Tibial nerve (tissue), 4 donors: ENCODE measurements around the gene KLK5. TPM values are rescaled to one million over a fixed set of nuclear protein-coding genes. Genes with fewer than 3 reads are reported as not detected.

Experiments
- DNase-seq, 2 donors: peaks; one replicate each; pipeline ENCODE4 v3.0.0-alpha.2; 2019; ENCODE audit warnings: low spot score in 2 of 2
- H3K27ac ChIP-seq, 4 donors: fragments of 200-600 bp; sonication (generic) in 3 of 4; one replicate each; pipeline ENCODE4 v1.5.1; 2017 to 2019; ENCODE audit warnings: mild to moderate bottlenecking in 1 of 4
- H3K27me3 ChIP-seq, 2 donors: fragments of 200-600 bp; sonication (generic) in 1 of 2; one replicate each; pipeline versions ENCODE4 v1.5.1 to v1.6.0; 2017 to 2019
- H3K36me3 ChIP-seq, 3 donors: fragments of 200-600 bp; sonication (generic); one replicate each; pipeline ENCODE4 v1.5.1; 2018 to 2019
- H3K4me1 ChIP-seq, 4 donors: fragments of 200-600 bp; sonication (generic) in 3 of 4; one replicate each; pipeline ENCODE4 v1.5.1; 2017 to 2019
- H3K4me3 ChIP-seq, 4 donors: fragments of 200-600 bp; sonication (generic) in 3 of 4; one replicate each; pipeline ENCODE4 v1.5.1; 2017 to 2019; ENCODE audit warnings: mild to moderate bottlenecking in 1 of 4, moderate library complexity in 1 of 4
- H3K9me3 ChIP-seq, 4 donors: fragments of 200-600 bp; sonication (generic) in 3 of 4; one replicate each; pipeline ENCODE4 v1.5.1; 2017 to 2019
- EP300 ChIP-seq, 2 donors: sonication (generic); formaldehyde crosslinking; IDR thresholded peaks; one replicate each; pipeline ENCODE4 v1.6.1; 2017; ENCODE audit warnings: antibody characterized with exemption in 2 of 2, mild to moderate bottlenecking in 1 of 2
- POLR2A ChIP-seq, 2 donors: fragments of 450-650 bp; IDR thresholded peaks; one replicate each; pipeline ENCODE4 v1.6.1; 2017; ENCODE audit warnings: antibody characterized with exemption in 2 of 2, mild to moderate bottlenecking in 2 of 2, moderate library complexity in 2 of 2
- WGBS, 2 donors: methylation state at CpG; one replicate each; pipeline ENCODE4 v1.1.5; 2018; 5-methylcytosine and 5-hydroxymethylcytosine counted together
- total RNA-seq, 4 donors: library from RNA; depleted of rRNA; stranded (reverse); fragments of >200 nt; gene quantifications; one replicate each; pipeline ENCODE4 v1.1.0, GENCODE V29; 2016
- TF ChIP-seq, protein P1 (sequence below), 5 experiments: fragments of 200-600 bp in 3 of 5; fragments of 450-650 bp in 2 of 5; sonication (generic) in 3 of 5; IDR thresholded peaks; one replicate each; pipeline ENCODE4 v1.5.1; 2016 to 2019; ENCODE audit warnings: antibody characterized with exemption in 5 of 5, mild to moderate bottlenecking in 3 of 5, moderate library complexity in 2 of 5

Gene KLK5
- total RNA-seq, 4 donors from 2014 or later, result not detected

- Histone ChIP-seq H3K27me3 (peaks cover 0 to 4% of the 10 kb centered on the region in 2 donors), H3K4me3 (no peak overlapping the region), H3K4me1 (peaks cover 0 to 9% (median 0%) of the 10 kb centered on the region in 4 donors), H3K36me3 (no peaks in the 10 kb centered on the region), H3K9me3 (no peaks in the 10 kb centered on the region), H3K27ac (peak overlapping the region in 1 of 4 donors; percentile 44)
- DNase-seq, result no peak
- no peak for TF ChIP-seq POLR2A (IDR thresholded peaks at IDR 0.05)
- TF ChIP-seq, protein P1, sequence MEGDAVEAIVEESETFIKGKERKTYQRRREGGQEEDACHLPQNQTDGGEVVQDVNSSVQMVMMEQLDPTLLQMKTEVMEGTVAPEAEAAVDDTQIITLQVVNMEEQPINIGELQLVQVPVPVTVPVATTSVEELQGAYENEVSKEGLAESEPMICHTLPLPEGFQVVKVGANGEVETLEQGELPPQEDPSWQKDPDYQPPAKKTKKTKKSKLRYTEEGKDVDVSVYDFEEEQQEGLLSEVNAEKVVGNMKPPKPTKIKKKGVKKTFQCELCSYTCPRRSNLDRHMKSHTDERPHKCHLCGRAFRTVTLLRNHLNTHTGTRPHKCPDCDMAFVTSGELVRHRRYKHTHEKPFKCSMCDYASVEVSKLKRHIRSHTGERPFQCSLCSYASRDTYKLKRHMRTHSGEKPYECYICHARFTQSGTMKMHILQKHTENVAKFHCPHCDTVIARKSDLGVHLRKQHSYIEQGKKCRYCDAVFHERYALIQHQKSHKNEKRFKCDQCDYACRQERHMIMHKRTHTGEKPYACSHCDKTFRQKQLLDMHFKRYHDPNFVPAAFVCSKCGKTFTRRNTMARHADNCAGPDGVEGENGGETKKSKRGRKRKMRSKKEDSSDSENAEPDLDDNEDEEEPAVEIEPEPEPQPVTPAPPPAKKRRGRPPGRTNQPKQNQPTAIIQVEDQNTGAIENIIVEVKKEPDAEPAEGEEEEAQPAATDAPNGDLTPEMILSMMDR (IDR thresholded peaks at IDR 0.05), result no peak
- TF ChIP-seq EP300 (IDR thresholded peaks at IDR 0.05), result no peak
- WGBS, 2 donors, result 20 to 32% methylated on average over 7 of the region's 7 CpGs
These were observed 16.0 kb upstream of the KLK5 start for GRCh38 chr19:50968716-50969412.

DNA sequence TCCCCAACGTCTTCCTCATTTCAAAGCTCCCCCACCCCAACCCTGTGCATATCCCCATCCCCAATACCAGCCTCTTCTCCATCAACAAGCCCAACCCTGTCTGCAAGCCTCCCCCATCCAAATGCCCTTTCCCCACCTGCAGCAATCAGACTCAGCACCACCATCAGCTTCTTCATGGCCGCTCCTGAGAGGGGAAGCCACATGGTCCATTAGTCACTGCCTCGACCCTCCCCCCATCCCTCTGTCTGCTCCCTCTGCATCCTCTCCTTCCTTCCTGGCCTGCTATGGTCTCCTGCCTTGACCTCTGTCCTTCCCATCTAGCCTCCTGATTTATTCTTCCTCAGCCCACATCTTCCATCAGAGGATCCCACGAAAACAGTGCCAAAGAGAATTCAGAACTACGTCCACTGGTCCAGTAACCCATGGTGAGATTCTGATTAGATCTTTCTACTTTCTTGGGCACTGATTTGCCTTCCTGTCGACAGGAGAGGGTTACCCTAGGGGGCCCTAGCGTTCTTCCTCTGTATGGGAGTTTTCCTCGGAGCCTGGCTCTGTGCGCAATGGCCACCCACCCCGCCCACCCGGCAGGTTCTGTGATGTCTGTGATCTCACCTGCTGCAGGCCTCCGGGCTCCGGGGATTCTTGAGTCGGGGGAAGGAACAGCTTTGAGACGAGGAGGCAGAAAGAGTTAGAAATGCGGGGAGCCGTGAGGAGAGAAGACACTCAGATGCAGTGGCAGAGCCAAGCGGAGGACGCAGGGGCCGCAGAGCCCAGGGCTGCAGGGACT lies 15.3 kb upstream of the KLK5 start:
- no peaks in the 10 kb centered on the region for H3K36me3 ChIP-seq
- TF ChIP-seq EP300 (IDR thresholded peaks at IDR 0.05), result no peak
- TF ChIP-seq, protein P1 (IDR thresholded peaks at IDR 0.05), result no peak
- no peak for TF ChIP-seq POLR2A (IDR thresholded peaks at IDR 0.05)
- 41 to 54% methylated on average over 20 of the region's 20 CpGs for WGBS, 2 donors
- peaks cover 0 to 4% of the 10 kb centered on the region in 2 donors for H3K27me3 ChIP-seq
- H3K4me3 ChIP-seq, result no peak overlapping the region
- H3K27ac ChIP-seq, result no peak overlapping the region
- peaks cover 0 to 9% (median 0%) of the 10 kb centered on the region in 4 donors for H3K4me1 ChIP-seq
- no peak for DNase-seq
- no peaks in the 10 kb centered on the region for H3K9me3 ChIP-seq

GRCh38 chr19:50964266-50964665 lies 11.4 kb upstream of the KLK5 start:
- no peak overlapping the region for H3K4me3 ChIP-seq
- peaks cover 0 to 7% (median 0%) of the 10 kb centered on the region in 4 donors for H3K4me1 ChIP-seq
- H3K36me3 ChIP-seq, result no peaks in the 10 kb centered on the region
- TF ChIP-seq POLR2A (IDR thresholded peaks at IDR 0.05), result no peak
- TF ChIP-seq EP300 (IDR thresholded peaks at IDR 0.05), result no peak
- TF ChIP-seq, protein P1 (IDR thresholded peaks at IDR 0.05), result no peak
- 86 to 99% methylated on average over 3 of the region's 3 CpGs for WGBS, 2 donors
- H3K9me3 ChIP-seq, result peaks cover 0 to 9% (median 0%) of the 10 kb centered on the region in 4 donors
- no peak overlapping the region for H3K27ac ChIP-seq
- H3K27me3 ChIP-seq, result peaks cover 0 to under 1% of the 10 kb centered on the region in 2 donors
- no peak for DNase-seq

DNA sequence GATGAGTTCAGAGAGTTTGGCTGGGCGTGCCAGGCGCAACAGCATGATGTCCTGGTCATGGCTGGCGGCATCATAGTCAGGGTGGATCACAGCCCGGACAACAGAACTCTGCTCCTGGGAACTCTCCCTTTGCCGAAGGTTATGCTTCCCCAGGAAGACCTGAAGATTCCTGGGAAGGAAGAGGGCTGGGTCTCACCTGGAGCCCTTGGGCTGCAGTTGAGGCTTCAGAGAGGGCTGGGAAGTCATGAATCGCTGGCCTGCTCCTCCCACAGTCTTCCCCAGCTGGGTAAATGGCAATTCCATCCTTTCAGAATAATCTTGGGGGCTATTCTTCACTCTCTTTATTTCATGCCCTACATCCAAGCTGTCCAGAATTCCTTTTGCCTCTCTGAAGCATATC lies 10.5 kb upstream of the KLK5 start:
- WGBS, 2 donors, result 91 to 97% methylated on average over 6 of the region's 6 CpGs

More for the DNA sequence above, 10.5 kb upstream of the KLK5 start:
- DNase-seq, result no peak
- Histone ChIP-seq H3K4me3 (no peak overlapping the region), H3K27me3 (no peaks in the 10 kb centered on the region), H3K27ac (no peak overlapping the region), H3K36me3 (no peaks in the 10 kb centered on the region), H3K9me3 (peaks cover 0 to 9% (median 0%) of the 10 kb centered on the region in 4 donors), H3K4me1 (no peaks in the 10 kb centered on the region)
- TF ChIP-seq, protein P1 (IDR thresholded peaks at IDR 0.05), result no peak
- TF ChIP-seq POLR2A (IDR thresholded peaks at IDR 0.05), result no peak
- no peak for TF ChIP-seq EP300 (IDR thresholded peaks at IDR 0.05)
